PC-3 (cell line): ENCODE measurements around the gene MSI1. TPM values are rescaled to one million over a fixed set of nuclear protein-coding genes. Genes with fewer than 3 reads are reported as not detected.

Experiments
- ATAC-seq: fragments of 200-7000 bp; cut with Tn5 transposase; 2 replicates; pipeline ENCODE4 v1.9.1; 2020; ENCODE audit warnings: mild to moderate bottlenecking, moderate library complexity
- BruUV-seq: library from RNA; stranded (reverse); fragments of 400-500 nt; replicated peaks from 2 replicates; lab custom pipeline; 2021; lab: Mats Ljungman, UMichigan
- CTCF ChIA-PET: fragments of 300-600 bp; sonication (Branson Sonifier 250); formaldehyde crosslinking; loops from one replicate; lab custom pipeline; 2022; ENCODE audit warnings: antibody characterized with exemption; lab: Charles Lee
- POLR2A ChIA-PET: fragments of 300-600 bp; sonication (Branson Sonifier 250); formaldehyde crosslinking; loops from one replicate; lab custom pipeline; 2022; ENCODE audit warnings: antibody characterized with exemption; ENCODE audit not compliant: unreplicated experiment; lab: Charles Lee
- DNase-seq: peaks from one replicate; pipeline ENCODE4 v3.0.0-alpha.2; 2015
- H2AFZ ChIP-seq: fragments of 300-600 bp; sonication (generic); 2 replicates; pipeline ENCODE4 v1.6.0; 2016; ENCODE audit warnings: antibody characterized with exemption, low read length
- H3F3A ChIP-seq: fragments of 300-600 bp; sonication (generic); one replicate; pipeline ENCODE4 v1.6.0; 2017; ENCODE audit warnings: antibody characterized with exemption, low read length, control low read depth, mild to moderate bottlenecking; ENCODE audit not compliant: unreplicated experiment
- H3K27ac ChIP-seq: fragments of 300-600 bp; sonication (generic); 2 replicates; pipeline ENCODE4 v1.5.1; 2016; ENCODE audit warnings: mild to moderate bottlenecking, low read length
- H3K27me3 ChIP-seq: fragments of 300-600 bp; sonication (generic); 2 replicates; pipeline ENCODE4 v1.6.1; 2016; ENCODE audit warnings: low read length, mixed read lengths
- H3K36me3 ChIP-seq: fragments of 300-600 bp; sonication (generic); 2 replicates; pipeline ENCODE4 v1.6.1; 2016; ENCODE audit warnings: low read depth, mixed run types, low read length, mixed read lengths
- H3K4me1 ChIP-seq: fragments of 300-600 bp; sonication (generic); 2 replicates; pipeline ENCODE4 v1.5.1; 2016; ENCODE audit warnings: low read length; ENCODE audit not compliant: insufficient read depth
- H3K4me2 ChIP-seq: fragments of 300-600 bp; sonication (generic); 2 replicates; pipeline ENCODE4 v1.6.0; 2016; ENCODE audit warnings: low read length
- H3K4me3 ChIP-seq: fragments of 300-600 bp; sonication (generic); 2 replicates; pipeline ENCODE4 v1.5.1; 2016; ENCODE audit warnings: mild to moderate bottlenecking, low read length, mixed read lengths
- H3K79me2 ChIP-seq: fragments of 300-600 bp; sonication (generic); 2 replicates; pipeline ENCODE4 v1.6.1; 2017; ENCODE audit warnings: low read length, mixed read lengths
- H3K9ac ChIP-seq: fragments of 300-600 bp; sonication (generic); 2 replicates; pipeline ENCODE4 v1.6.0; 2016; ENCODE audit warnings: mild to moderate bottlenecking, low read length
- H3K9me2 ChIP-seq: fragments of 300-600 bp; sonication (generic); replicated peaks from 2 replicates; pipeline ENCODE4 v1.6.1; 2016; ENCODE audit warnings: mixed run types, low read length, mixed read lengths
- H3K9me3 ChIP-seq: fragments of 300-600 bp; sonication (generic); 2 replicates; pipeline ENCODE4 v1.6.1; 2016; ENCODE audit warnings: low read length, mixed read lengths
- H4K20me1 ChIP-seq: fragments of 300-600 bp; sonication (generic); 2 replicates; pipeline ENCODE4 v1.6.1; 2016; ENCODE audit warnings: low read length, mixed read lengths
- EZH2 ChIP-seq: fragments of 300-600 bp; sonication (generic); IDR thresholded peaks from one replicate; pipeline ENCODE4 v1.6.1; 2017; ENCODE audit warnings: antibody characterized with exemption, mild to moderate bottlenecking, low read length; ENCODE audit not compliant: unreplicated experiment
- EZH2phosphoT487 ChIP-seq: fragments of 300-600 bp; sonication (generic); IDR thresholded peaks from 2 replicates; pipeline ENCODE4 v1.6.1; 2018; ENCODE audit warnings: mild to moderate bottlenecking, antibody characterized with exemption, low read length, borderline replicate concordance
- intact Hi-C: fragments of 100-400 bp; cut with micrococcal nuclease; formaldehyde crosslinking; loops from 2 replicates; pipeline ENCODE4 v1.9.0; 2023
- total RNA-seq: library from RNA; depleted of rRNA; stranded (reverse); fragments of >200 nt; gene quantifications from 2 replicates; pipeline ENCODE4 v1.2.3, GENCODE V29; 2014
- TF ChIP-seq, protein P1 (sequence below): fragments of 300-600 bp; sonication (generic); conservative IDR thresholded peaks from 2 replicates; pipeline ENCODE4 v1.5.1; 2017; ENCODE audit warnings: antibody characterized with exemption, low read depth, mild to moderate bottlenecking, low read length

The MSI1 gene
- total RNA-seq, 1 experiment from 2014 or later, result not detected

DNA sequence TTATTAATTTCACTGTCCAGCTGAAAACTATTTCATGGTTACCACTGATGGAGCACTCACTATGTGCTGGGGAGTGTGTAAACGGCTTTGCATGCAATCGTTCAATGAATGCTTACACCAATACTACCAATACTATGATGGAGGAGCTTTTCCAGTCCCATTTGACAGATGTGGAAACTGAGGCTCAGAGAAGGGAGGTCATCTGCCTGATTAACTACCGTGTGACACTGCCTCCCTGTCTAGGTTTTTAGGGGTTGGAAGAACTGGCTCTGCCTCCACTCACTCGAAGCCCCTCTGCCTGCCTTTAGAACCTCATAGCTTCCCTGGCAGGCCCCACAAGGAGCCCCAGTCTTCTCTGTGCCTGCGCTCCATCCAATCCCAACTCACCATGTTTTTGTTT lies 11.9 kb downstream of the MSI1 start:
- Histone ChIP-seq H3K27ac (no peak overlapping the region), H3K36me3 (no peaks in the 10 kb centered on the region), H3F3A (no peaks in the 10 kb centered on the region), H2AFZ (0 out of 2 replicates have a peak overlapping the region, but pooled peaks have one; percentile 27), H3K4me2 (peak overlapping the region; percentile 33; the same call in 1 of the 2 replicates), H4K20me1 (no peaks in the 10 kb centered on the region), H3K27me3 (no peaks in the 10 kb centered on the region), H3K4me3 (no peak overlapping the region), H3K79me2 (no peaks in the 10 kb centered on the region), H3K9ac (no peak overlapping the region), H3K9me2 (no peaks in the 10 kb centered on the region), H3K9me3 (no peaks in the 10 kb centered on the region), H3K4me1 (no peaks in the 10 kb centered on the region)
- ChIA-PET CTCF (interaction anchor here (1.5 kb wide), 1 partner anchor 72 kb away, joined by 6 read pairs; no protein-coding TSS in a partner anchor), POLR2A (no interaction called here)
- TF ChIP-seq, protein P1, sequence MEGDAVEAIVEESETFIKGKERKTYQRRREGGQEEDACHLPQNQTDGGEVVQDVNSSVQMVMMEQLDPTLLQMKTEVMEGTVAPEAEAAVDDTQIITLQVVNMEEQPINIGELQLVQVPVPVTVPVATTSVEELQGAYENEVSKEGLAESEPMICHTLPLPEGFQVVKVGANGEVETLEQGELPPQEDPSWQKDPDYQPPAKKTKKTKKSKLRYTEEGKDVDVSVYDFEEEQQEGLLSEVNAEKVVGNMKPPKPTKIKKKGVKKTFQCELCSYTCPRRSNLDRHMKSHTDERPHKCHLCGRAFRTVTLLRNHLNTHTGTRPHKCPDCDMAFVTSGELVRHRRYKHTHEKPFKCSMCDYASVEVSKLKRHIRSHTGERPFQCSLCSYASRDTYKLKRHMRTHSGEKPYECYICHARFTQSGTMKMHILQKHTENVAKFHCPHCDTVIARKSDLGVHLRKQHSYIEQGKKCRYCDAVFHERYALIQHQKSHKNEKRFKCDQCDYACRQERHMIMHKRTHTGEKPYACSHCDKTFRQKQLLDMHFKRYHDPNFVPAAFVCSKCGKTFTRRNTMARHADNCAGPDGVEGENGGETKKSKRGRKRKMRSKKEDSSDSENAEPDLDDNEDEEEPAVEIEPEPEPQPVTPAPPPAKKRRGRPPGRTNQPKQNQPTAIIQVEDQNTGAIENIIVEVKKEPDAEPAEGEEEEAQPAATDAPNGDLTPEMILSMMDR, result no peak
- TF ChIP-seq EZH2, result no peak
- no peak for TF ChIP-seq EZH2phosphoT487
- BruUV-seq, result no TSS peak
- DNase-seq (no peak), ATAC-seq (no peak)
- intact Hi-C loops, result no loop called here

DNA sequence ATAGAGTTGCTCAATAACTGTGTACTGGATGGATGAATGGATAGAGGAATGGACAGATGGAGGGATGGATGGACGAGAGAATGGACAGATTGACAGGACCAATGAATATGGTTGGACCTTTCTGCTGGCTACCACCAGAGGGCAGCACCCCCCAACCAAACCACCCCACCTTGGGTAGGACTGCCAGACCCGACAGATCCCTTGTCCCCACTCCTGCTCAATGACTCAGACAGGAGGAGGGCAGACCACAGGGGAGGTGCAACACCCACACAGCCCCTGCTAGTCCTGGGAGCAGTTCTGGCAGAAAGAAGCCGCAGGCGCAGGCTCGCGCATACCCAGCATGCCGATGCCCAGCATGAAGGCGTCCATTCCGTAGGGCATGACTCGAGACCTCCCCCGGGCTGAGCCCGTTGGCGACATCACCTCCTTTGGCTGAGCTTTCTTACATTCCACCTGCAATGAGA lies 12.4 kb downstream of the MSI1 start:
- BruUV-seq, result no TSS peak
- Histone ChIP-seq H3K79me2 (no peaks in the 10 kb centered on the region), H3K27me3 (no peaks in the 10 kb centered on the region), H3K4me1 (no peaks in the 10 kb centered on the region), H4K20me1 (no peaks in the 10 kb centered on the region), H3K4me2 (peak overlapping the region; percentile 33; the same call in 1 of the 2 replicates), H3K9ac (no peak overlapping the region), H3K9me3 (no peaks in the 10 kb centered on the region), H3K9me2 (no peaks in the 10 kb centered on the region), H3F3A (no peaks in the 10 kb centered on the region), H2AFZ (0 out of 2 replicates have a peak overlapping the region, but pooled peaks have one; percentile 27), H3K4me3 (no peak overlapping the region), H3K27ac (no peak overlapping the region), H3K36me3 (no peaks in the 10 kb centered on the region)
- TF ChIP-seq, protein P1, result peak; percentile 97
- TF ChIP-seq EZH2, result no peak
- ChIA-PET POLR2A (no interaction called here), CTCF (interaction anchor here (1.5 kb wide), 1 partner anchor 73 kb away, joined by 6 read pairs; no protein-coding TSS in a partner anchor)
- DNase-seq, result peak; percentile 85
- ATAC-seq, result peak; percentile 95
- intact Hi-C loops, result loop anchor here (1.0 kb wide), 2 partner anchors 74 to 110 kb away; no protein-coding TSS in a partner anchor
